A549 (cell line): ENCODE results near the gene EEF2.

ENCODE experiments used
- ESRRA ChIP-seq: fragments of 150-350 bp; IDR thresholded peaks from 2 replicates; pipeline ENCODE4 v1.6.1; 2014; ENCODE audit warnings: mild to moderate bottlenecking, low read length, borderline replicate concordance
- RAD21 ChIP-seq, 2 experiments: fragments of >200 bp in 1 of 2; sonication (Bioruptor Twin) in 1 of 2; formaldehyde crosslinking in 1 of 2; IDR thresholded peaks in 1 of 2; conservative IDR thresholded peaks in 1 of 2; 2 replicates in 1 of 2; 3 replicates in 1 of 2; pipeline ENCODE4 v1.6.1; 2012 to 2018; ENCODE audit warnings: inconsistent platforms in 1 of 2

- no peak for TF ChIP-seq RAD21 (conservative IDR thresholded peaks at IDR 0.05 in 1 of 2, IDR thresholded peaks at IDR 0.05 in 1 of 2)
- TF ChIP-seq ESRRA = no peak
Observed at GRCh38 chr19:3949997-3950859, 35.0 kb downstream of the EEF2 start.
